Measurements from ENCODE around the gene UTP15. TPM values are rescaled to one million over a fixed set of nuclear protein-coding genes. Genes with fewer than 3 reads are reported as not detected.

The UTP15 gene
- polyA plus RNA-seq, 3 donors = 2.8 to 8.6 (median 2.8) TPM

DNA sequence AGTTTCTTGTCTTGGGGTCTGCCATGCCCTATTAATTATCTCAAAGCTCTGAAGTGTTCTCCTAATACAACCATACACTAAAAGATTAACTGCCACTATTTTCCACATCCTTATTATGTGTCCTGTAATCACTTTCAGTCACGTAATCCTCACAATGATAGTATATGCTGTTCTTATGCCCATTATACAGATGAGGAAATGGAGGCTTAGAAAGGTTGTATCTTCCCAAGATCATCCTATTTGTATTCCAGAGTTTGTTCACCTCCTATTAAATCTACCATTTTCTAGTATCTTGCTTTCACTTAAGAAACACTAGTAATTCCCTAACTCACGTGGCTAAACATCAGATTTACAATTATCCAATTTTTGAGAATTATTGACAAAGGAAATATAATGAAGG is 57.5 kb downstream of the UTP15 start:
- intact Hi-C loops (cut with micrococcal nuclease) = no loop called here
- H3K4me1 ChIP-seq (ENCODE audit: control insufficient read depth in 1 of 2, insufficient read depth in 2 of 2, low read length in 2 of 2) = peaks cover 8% of the 10 kb centered on the region in 2 donors
- no CpG with 5 or more reads among the region's 2 CpGs for WGBS (ENCODE audit: insufficient coverage)
- H3K27me3 ChIP-seq (ENCODE audit: control insufficient read depth in 2 of 2, insufficient read depth in 2 of 2, low read length in 2 of 2) = peaks cover 22 to 37% of the 10 kb centered on the region in 2 donors
- H3K27ac ChIP-seq (ENCODE audit: low read depth in 1 of 2, low read length in 2 of 2) = no peak overlapping the region
- peaks cover 22 to 33% (median 23%) of the 10 kb centered on the region in 3 donors for H3K27me3 Mint-ChIP-seq (ENCODE audit: low read depth in 3 of 3)
- H3K4me1 Mint-ChIP-seq = peaks cover 8% of the 10 kb centered on the region
- H3K4me3 ChIP-seq (replicated peaks in 1 of 3; ENCODE audit: low read depth in 2 of 3, low read length in 3 of 3) = no peak overlapping the region
- H3K9me3 ChIP-seq (replicated peaks in 1 of 2; ENCODE audit: control insufficient read depth in 1 of 2, insufficient read depth in 1 of 2, low read length in 2 of 2) = no peaks in the 10 kb centered on the region
- H3K4me2 ChIP-seq (replicated peaks; ENCODE audit: extremely low read depth, low read length, poor library complexity, severe bottlenecking) = no peak overlapping the region
- no peak overlapping the region for H2AFZ ChIP-seq (ENCODE audit: insufficient read depth, low read depth, low read length, poor library complexity, severe bottlenecking)
- H3K9ac ChIP-seq (ENCODE audit: insufficient read depth, low read length, poor library complexity, severe bottlenecking) = no peak overlapping the region
- peaks cover 0 to 4% (median 0%) of the 10 kb centered on the region in 7 donors for H3K9me3 Mint-ChIP-seq
- DNase-seq = no peak
- H4K20me1 ChIP-seq (ENCODE audit: insufficient read depth, low read length) = no peaks in the 10 kb centered on the region
- no peak overlapping the region for H3K4me3 Mint-ChIP-seq
- no peaks in the 10 kb centered on the region for H3K36me3 Mint-ChIP-seq
- H3K79me2 ChIP-seq (ENCODE audit: insufficient read depth, low read length) = no peaks in the 10 kb centered on the region
- TF ChIP-seq, protein P1, sequence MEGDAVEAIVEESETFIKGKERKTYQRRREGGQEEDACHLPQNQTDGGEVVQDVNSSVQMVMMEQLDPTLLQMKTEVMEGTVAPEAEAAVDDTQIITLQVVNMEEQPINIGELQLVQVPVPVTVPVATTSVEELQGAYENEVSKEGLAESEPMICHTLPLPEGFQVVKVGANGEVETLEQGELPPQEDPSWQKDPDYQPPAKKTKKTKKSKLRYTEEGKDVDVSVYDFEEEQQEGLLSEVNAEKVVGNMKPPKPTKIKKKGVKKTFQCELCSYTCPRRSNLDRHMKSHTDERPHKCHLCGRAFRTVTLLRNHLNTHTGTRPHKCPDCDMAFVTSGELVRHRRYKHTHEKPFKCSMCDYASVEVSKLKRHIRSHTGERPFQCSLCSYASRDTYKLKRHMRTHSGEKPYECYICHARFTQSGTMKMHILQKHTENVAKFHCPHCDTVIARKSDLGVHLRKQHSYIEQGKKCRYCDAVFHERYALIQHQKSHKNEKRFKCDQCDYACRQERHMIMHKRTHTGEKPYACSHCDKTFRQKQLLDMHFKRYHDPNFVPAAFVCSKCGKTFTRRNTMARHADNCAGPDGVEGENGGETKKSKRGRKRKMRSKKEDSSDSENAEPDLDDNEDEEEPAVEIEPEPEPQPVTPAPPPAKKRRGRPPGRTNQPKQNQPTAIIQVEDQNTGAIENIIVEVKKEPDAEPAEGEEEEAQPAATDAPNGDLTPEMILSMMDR (IDR thresholded peaks at IDR 0.05) = no peak
- H3K36me3 ChIP-seq (replicated peaks in 1 of 2; ENCODE audit: control insufficient read depth in 1 of 2, insufficient read depth in 2 of 2, low read length in 2 of 2) = no peaks in the 10 kb centered on the region
- H3K27ac Mint-ChIP-seq = no peak overlapping the region

DNA sequence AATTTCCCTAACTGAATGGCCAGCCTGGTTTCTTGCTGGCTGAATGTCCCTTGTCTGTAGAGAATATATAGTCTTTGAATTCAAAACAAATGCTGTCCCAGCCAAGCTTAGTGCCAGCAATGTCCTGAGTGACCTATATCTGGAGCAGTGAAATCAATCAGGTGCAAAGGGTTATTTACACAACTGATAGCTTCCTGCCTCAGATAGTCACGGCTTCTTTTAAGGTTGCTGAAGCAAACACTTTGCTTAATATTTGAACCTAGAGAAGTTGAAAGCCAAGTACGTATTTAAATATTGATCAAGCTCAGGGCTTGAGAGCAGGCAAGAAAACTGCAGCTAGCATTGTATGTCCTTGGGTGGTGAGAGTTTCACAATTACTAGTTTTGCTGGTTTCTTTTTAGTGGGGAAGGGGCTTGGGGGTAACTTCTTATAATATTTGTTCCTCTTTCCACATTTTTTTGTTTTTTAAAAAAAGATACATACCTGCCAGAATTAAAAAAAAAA is 58.4 kb downstream of the UTP15 start:
- no peaks in the 10 kb centered on the region for H4K20me1 ChIP-seq (ENCODE audit: insufficient read depth, low read length)
- H3K79me2 ChIP-seq (ENCODE audit: insufficient read depth, low read length) = no peaks in the 10 kb centered on the region
- no peak overlapping the region for H2AFZ ChIP-seq (ENCODE audit: insufficient read depth, low read depth, low read length, poor library complexity, severe bottlenecking)
- H3K9me3 ChIP-seq (replicated peaks in 1 of 2; ENCODE audit: control insufficient read depth in 1 of 2, insufficient read depth in 1 of 2, low read length in 2 of 2) = no peaks in the 10 kb centered on the region
- no peaks in the 10 kb centered on the region for H3K36me3 ChIP-seq (replicated peaks in 1 of 2; ENCODE audit: control insufficient read depth in 1 of 2, insufficient read depth in 2 of 2, low read length in 2 of 2)
- no peak overlapping the region for H3K9ac ChIP-seq (ENCODE audit: insufficient read depth, low read length, poor library complexity, severe bottlenecking)
- 86% methylated on average over 1 of the region's 2 CpGs for WGBS (ENCODE audit: insufficient coverage)
- Mint-ChIP-seq H3K4me3 (no peak overlapping the region), H3K27ac (no peak overlapping the region), H3K36me3 (no peaks in the 10 kb centered on the region), H3K4me1 (peaks cover 8% of the 10 kb centered on the region), H3K27me3 (ENCODE audit: low read depth in 3 of 3) (peaks cover 29 to 41% (median 31%) of the 10 kb centered on the region in 3 donors), H3K9me3 (peaks cover 0 to 4% (median 0%) of the 10 kb centered on the region in 7 donors)
- TF ChIP-seq, protein P1 (IDR thresholded peaks at IDR 0.05) = no peak
- H3K27me3 ChIP-seq (ENCODE audit: control insufficient read depth in 2 of 2, insufficient read depth in 2 of 2, low read length in 2 of 2) = peaks cover 29 to 45% of the 10 kb centered on the region in 2 donors
- intact Hi-C loops (cut with micrococcal nuclease) = no loop called here
- H3K4me2 ChIP-seq (replicated peaks; ENCODE audit: extremely low read depth, low read length, poor library complexity, severe bottlenecking) = no peak overlapping the region
- H3K27ac ChIP-seq (ENCODE audit: low read depth in 1 of 2, low read length in 2 of 2) = no peak overlapping the region
- DNase-seq = no peak
- H3K4me3 ChIP-seq (replicated peaks in 1 of 3; ENCODE audit: low read depth in 2 of 3, low read length in 3 of 3) = no peak overlapping the region
- peaks cover 8% of the 10 kb centered on the region in 2 donors for H3K4me1 ChIP-seq (ENCODE audit: control insufficient read depth in 1 of 2, insufficient read depth in 2 of 2, low read length in 2 of 2)

Measured in CD14-positive monocyte (primary cell).